SK-N-SH treated with all-trans-retinoic acid at 6 μM for 48 hours (cell line): ENCODE data around the gene RNASE11.

ENCODE experiments used
- GLIS3 ChIP-seq: fragments of 250-450 bp; sonication (Bioruptor Pico); IDR thresholded peaks from 2 replicates; pipeline ENCODE4 v1.5.0; 2020; ENCODE audit warnings: mild to moderate bottlenecking, moderate library complexity
- PPARA ChIP-seq: fragments of 250-450 bp; sonication (Bioruptor Pico); IDR thresholded peaks from 2 replicates; pipeline ENCODE4 v1.5.0; 2020; ENCODE audit warnings: mild to moderate bottlenecking, borderline replicate concordance
- RARB ChIP-seq: fragments of 250-450 bp; sonication (Bioruptor Pico); IDR thresholded peaks from 2 replicates; pipeline ENCODE4 v1.8.0; 2021; ENCODE audit warnings: mild to moderate bottlenecking, moderate library complexity
- TOX ChIP-seq: fragments of 250-450 bp; sonication (Bioruptor Pico); IDR thresholded peaks from 2 replicates; pipeline ENCODE4 v1.8.0; 2021; ENCODE audit warnings: mild to moderate bottlenecking, moderate library complexity, borderline replicate concordance
- TF ChIP-seq, protein P1 (sequence below): fragments of 250-450 bp; sonication (Bioruptor Pico); IDR thresholded peaks from 2 replicates; pipeline ENCODE4 v1.8.0; 2020; ENCODE audit warnings: mild to moderate bottlenecking, moderate library complexity, borderline replicate concordance

GRCh38 chr14:20607617-20608016 is 19.8 kb upstream of the RNASE11 start:
- no peak for TF ChIP-seq TOX (CRISPR knock-in tag)
- TF ChIP-seq PPARA (CRISPR knock-in tag): no peak
- no peak for TF ChIP-seq RARB (CRISPR knock-in tag)
- no peak for TF ChIP-seq GLIS3 (CRISPR knock-in tag)
- TF ChIP-seq, protein P1, sequence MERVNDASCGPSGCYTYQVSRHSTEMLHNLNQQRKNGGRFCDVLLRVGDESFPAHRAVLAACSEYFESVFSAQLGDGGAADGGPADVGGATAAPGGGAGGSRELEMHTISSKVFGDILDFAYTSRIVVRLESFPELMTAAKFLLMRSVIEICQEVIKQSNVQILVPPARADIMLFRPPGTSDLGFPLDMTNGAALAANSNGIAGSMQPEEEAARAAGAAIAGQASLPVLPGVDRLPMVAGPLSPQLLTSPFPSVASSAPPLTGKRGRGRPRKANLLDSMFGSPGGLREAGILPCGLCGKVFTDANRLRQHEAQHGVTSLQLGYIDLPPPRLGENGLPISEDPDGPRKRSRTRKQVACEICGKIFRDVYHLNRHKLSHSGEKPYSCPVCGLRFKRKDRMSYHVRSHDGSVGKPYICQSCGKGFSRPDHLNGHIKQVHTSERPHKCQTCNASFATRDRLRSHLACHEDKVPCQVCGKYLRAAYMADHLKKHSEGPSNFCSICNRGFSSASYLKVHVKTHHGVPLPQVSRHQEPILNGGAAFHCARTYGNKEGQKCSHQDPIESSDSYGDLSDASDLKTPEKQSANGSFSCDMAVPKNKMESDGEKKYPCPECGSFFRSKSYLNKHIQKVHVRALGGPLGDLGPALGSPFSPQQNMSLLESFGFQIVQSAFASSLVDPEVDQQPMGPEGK (CRISPR knock-in tag): no peak
